Measurements from ENCODE around the gene TAF4.
"Not testable (repeated sequence)": the region's sequence is repeated elsewhere in the genome, so short reads cannot be mapped to it uniquely, and the experiment has no call there.

Gene TAF4

GRCh38 chr20:62080249-62080990, 14.7 kb upstream of the TAF4 start:
- DNase-seq = no peak

GRCh38 chr20:62079166-62079565, 13.5 kb upstream of the TAF4 start:
- no peak for DNase-seq

GRCh38 chr20:62073323-62073722, 7.6 kb upstream of the TAF4 start:
- no peak for DNase-seq

- DNase-seq = not testable (repeated sequence)
Measured at GRCh38 chr20:62071669-62072430, 6.2 kb upstream of the TAF4 start.

- no peak for DNase-seq
Measured at GRCh38 chr20:62069741-62070216, 4.1 kb upstream of the TAF4 start.

GRCh38 chr20:62068997-62069396, 3.3 kb upstream of the TAF4 start:
- no peak for DNase-seq

- no peak for DNase-seq
Measured at GRCh38 chr20:62067547-62068260, 2.0 kb upstream of the TAF4 start.

GRCh38 chr20:62066983-62067433, 1.3 kb upstream of the TAF4 start:
- no peak for DNase-seq

- peak; percentile 48 for DNase-seq
Measured at GRCh38 chr20:62066339-62066982, 780 bp upstream of the TAF4 start.

GRCh38 chr20:62064770-62065673, 659 bp downstream of the TAF4 start:
- peak; percentile 15 for DNase-seq

- no peak for DNase-seq
Measured at GRCh38 chr20:62063981-62064769, 1.5 kb downstream of the TAF4 start.

- DNase-seq = no peak
Measured at GRCh38 chr20:62063315-62063980, 2.2 kb downstream of the TAF4 start.

GRCh38 chr20:62062661-62063314, 2.9 kb downstream of the TAF4 start:
- no peak for DNase-seq

- DNase-seq = no peak
Measured at GRCh38 chr20:62061851-62062423, 3.7 kb downstream of the TAF4 start.

- DNase-seq = no peak
Measured at GRCh38 chr20:62060631-62061541, 4.8 kb downstream of the TAF4 start.

- DNase-seq = no peak
Measured at GRCh38 chr20:62059920-62060630, 5.6 kb downstream of the TAF4 start.

GRCh38 chr20:62059401-62059800, 6.3 kb downstream of the TAF4 start:
- DNase-seq = no peak

- no peak for DNase-seq
Measured at GRCh38 chr20:62058941-62059340, 6.7 kb downstream of the TAF4 start.
